ENCODE results near the gene MITF.
A peak's percentile ranks its signal among the peaks of the same experiment; 100 is the strongest.

MITF gene

GRCh38 chr3:69738859-69739203 lies 433 bp upstream of the MITF start:
- H3K9me3 ChIP-seq (ENCODE audit: control insufficient read depth, insufficient read depth, low read length): no peaks in the 10 kb centered on the region
- peak overlapping the region; percentile 55 for H3K4me3 ChIP-seq (ENCODE audit: low read length)
- peak overlapping the region; percentile 40 for H3K4me2 ChIP-seq (ENCODE audit: low read length)
- no peaks in the 10 kb centered on the region for H3K79me2 ChIP-seq (ENCODE audit: control insufficient read depth, low read length)
- peaks cover 33% of the 10 kb centered on the region for H3K27me3 ChIP-seq (ENCODE audit: control insufficient read depth, low read length)
- TF ChIP-seq EZH2phosphoT487 (IDR thresholded peaks at IDR 0.05; ENCODE audit: borderline replicate concordance, low read length) (no peak), CTCF (IDR thresholded peaks at IDR 0.05; ENCODE audit: low read depth, low read length, poor library complexity, severe bottlenecking) (no peak)
- no peak overlapping the region for H3K27ac ChIP-seq (ENCODE audit: low read depth, low read length)
- no peaks in the 10 kb centered on the region for H3K4me1 ChIP-seq (ENCODE audit: control insufficient read depth, low read length)
- no peaks in the 10 kb centered on the region for H3K36me3 ChIP-seq (ENCODE audit: control insufficient read depth, low read length)
- no peaks in the 10 kb centered on the region for H4K20me1 ChIP-seq (ENCODE audit: control insufficient read depth, insufficient read depth, low read depth, low read length)
- H3K9me2 ChIP-seq (replicated peaks; ENCODE audit: control insufficient read depth, low read length): no peaks in the 10 kb centered on the region
- no peaks in the 10 kb centered on the region for H3F3A ChIP-seq (ENCODE audit: control insufficient read depth, insufficient read depth)

- Histone ChIP-seq H3K27me3 (ENCODE audit: control insufficient read depth, low read length) (peaks cover 33% of the 10 kb centered on the region), H4K20me1 (ENCODE audit: control insufficient read depth, insufficient read depth, low read depth, low read length) (no peaks in the 10 kb centered on the region), H3K9me3 (ENCODE audit: control insufficient read depth, insufficient read depth, low read length) (no peaks in the 10 kb centered on the region), H3F3A (ENCODE audit: control insufficient read depth, insufficient read depth) (no peaks in the 10 kb centered on the region), H3K36me3 (ENCODE audit: control insufficient read depth, low read length) (no peaks in the 10 kb centered on the region), H3K4me2 (ENCODE audit: low read length) (peak overlapping the region; percentile 40; the same call in 1 of the 2 replicates), H3K4me3 (ENCODE audit: low read length) (peak overlapping the region; percentile 55; the same call in 1 of the 2 replicates), H3K79me2 (ENCODE audit: control insufficient read depth, low read length) (no peaks in the 10 kb centered on the region), H3K4me1 (ENCODE audit: control insufficient read depth, low read length) (no peaks in the 10 kb centered on the region), H3K9me2 (replicated peaks; ENCODE audit: control insufficient read depth, low read length) (no peaks in the 10 kb centered on the region), H3K27ac (ENCODE audit: low read depth, low read length) (no peak overlapping the region)
- no peak for TF ChIP-seq CTCF (IDR thresholded peaks at IDR 0.05; ENCODE audit: low read depth, low read length, poor library complexity, severe bottlenecking)
- no peak for TF ChIP-seq EZH2phosphoT487 (IDR thresholded peaks at IDR 0.05; ENCODE audit: borderline replicate concordance, low read length)
Measured at GRCh38 chr3:69740103-69741021, 1.1 kb downstream of the MITF start.

- H3K27ac ChIP-seq (ENCODE audit: low read depth, low read length): no peak overlapping the region
- H3K36me3 ChIP-seq (ENCODE audit: control insufficient read depth, low read length): no peaks in the 10 kb centered on the region
- no peaks in the 10 kb centered on the region for H3K9me2 ChIP-seq (replicated peaks; ENCODE audit: control insufficient read depth, low read length)
- H3K9me3 ChIP-seq (ENCODE audit: control insufficient read depth, insufficient read depth, low read length): no peaks in the 10 kb centered on the region
- TF ChIP-seq EZH2phosphoT487 (IDR thresholded peaks at IDR 0.05; ENCODE audit: borderline replicate concordance, low read length) (no peak), CTCF (IDR thresholded peaks at IDR 0.05; ENCODE audit: low read depth, low read length, poor library complexity, severe bottlenecking) (no peak)
- no peak overlapping the region for H3K4me2 ChIP-seq (ENCODE audit: low read length)
- no peaks in the 10 kb centered on the region for H3K4me1 ChIP-seq (ENCODE audit: control insufficient read depth, low read length)
- H3K79me2 ChIP-seq (ENCODE audit: control insufficient read depth, low read length): no peaks in the 10 kb centered on the region
- H4K20me1 ChIP-seq (ENCODE audit: control insufficient read depth, insufficient read depth, low read depth, low read length): no peaks in the 10 kb centered on the region
- H3F3A ChIP-seq (ENCODE audit: control insufficient read depth, insufficient read depth): no peaks in the 10 kb centered on the region
- peaks cover 33% of the 10 kb centered on the region for H3K27me3 ChIP-seq (ENCODE audit: control insufficient read depth, low read length)
- H3K4me3 ChIP-seq (ENCODE audit: low read length): no peak overlapping the region
Measured at GRCh38 chr3:69741032-69741767, 1.9 kb downstream of the MITF start.
